ENCODE data around the gene VAMP4. TPM values are rescaled to one million over a fixed set of nuclear protein-coding genes. Genes with fewer than 3 reads are reported as not detected.

The VAMP4 gene
- total and polyA plus RNA-seq, 2 experiments from 2014 or later: 7.3 to 7.4 TPM

DNA sequence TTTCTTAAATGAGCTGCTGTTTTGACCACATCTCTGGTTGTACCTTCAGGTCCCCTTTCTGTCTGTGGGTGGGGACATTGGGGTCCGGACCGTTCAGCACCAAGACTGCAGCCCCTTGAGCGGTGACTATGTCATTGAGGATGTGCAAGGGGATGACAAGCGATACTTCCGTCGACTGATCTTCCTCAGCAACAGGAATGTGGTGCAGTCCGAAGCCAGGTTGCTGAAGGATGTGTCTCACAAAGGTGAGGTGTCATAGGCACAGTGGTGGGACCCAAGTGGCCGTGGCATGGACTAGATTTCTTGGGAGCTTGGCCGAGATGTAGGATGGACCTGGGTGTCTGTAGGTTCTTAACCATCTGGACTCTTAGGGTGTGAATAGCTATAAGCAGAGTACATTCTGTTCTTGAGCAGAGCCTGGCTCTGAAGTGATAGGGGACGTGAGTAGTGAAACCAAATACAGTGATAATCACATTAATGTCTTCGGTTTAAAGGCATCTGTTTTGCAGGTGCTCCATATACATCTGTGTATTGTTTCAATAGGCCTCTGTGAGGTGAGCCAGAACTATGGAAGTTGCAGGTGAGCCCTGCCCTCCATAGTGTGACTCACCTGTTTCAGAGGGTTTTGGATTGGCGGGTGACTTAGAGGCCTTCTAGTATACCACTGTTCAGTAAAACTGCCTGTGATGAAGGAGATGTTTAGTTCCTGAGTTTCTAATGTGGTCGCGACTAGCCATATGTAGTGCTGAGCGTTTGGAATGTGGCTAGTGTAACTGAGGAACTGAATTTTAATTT is 46.0 kb upstream of the VAMP4 start:
- no peak for ATAC-seq
- Mint-ChIP-seq H3K27me3 (ENCODE audit: insufficient read depth, low read depth, poor library complexity) (peaks cover 2% of the 10 kb centered on the region), H3K4me3 (no peak overlapping the region), H3K36me3 (ENCODE audit: low read depth) (peaks cover 89% of the 10 kb centered on the region), H3K4me1 (peaks cover 5% of the 10 kb centered on the region; the same call in 1 of the 3 replicates), H3K9me3 (no peaks in the 10 kb centered on the region), H3K27ac (no peak overlapping the region)
- DNase-seq (ENCODE audit: low spot score): no peak
- Histone ChIP-seq H3F3A (replicated peaks; ENCODE audit: low read depth) (no peaks in the 10 kb centered on the region), H3K4me2 (no peak overlapping the region), H3K27me3 (ENCODE audit: insufficient read depth) (no peaks in the 10 kb centered on the region), H3K4me3 (no peak overlapping the region), H3K4me1 (ENCODE audit: insufficient read depth) (peaks cover 7% of the 10 kb centered on the region; the same call in 1 of the 2 replicates), H3K9me2 (ENCODE audit: insufficient read depth) (no peaks in the 10 kb centered on the region), H3K36me3 (ENCODE audit: insufficient read depth) (peaks cover 67% of the 10 kb centered on the region), H3K27ac (ENCODE audit: low read depth) (no peak overlapping the region), H4K20me1 (replicated peaks; ENCODE audit: insufficient read depth) (peaks cover 30% of the 10 kb centered on the region), H3K79me2 (replicated peaks; ENCODE audit: insufficient read depth) (peaks cover 64% of the 10 kb centered on the region), H2AFZ (no peak overlapping the region)
- TF ChIP-seq, protein P1, sequence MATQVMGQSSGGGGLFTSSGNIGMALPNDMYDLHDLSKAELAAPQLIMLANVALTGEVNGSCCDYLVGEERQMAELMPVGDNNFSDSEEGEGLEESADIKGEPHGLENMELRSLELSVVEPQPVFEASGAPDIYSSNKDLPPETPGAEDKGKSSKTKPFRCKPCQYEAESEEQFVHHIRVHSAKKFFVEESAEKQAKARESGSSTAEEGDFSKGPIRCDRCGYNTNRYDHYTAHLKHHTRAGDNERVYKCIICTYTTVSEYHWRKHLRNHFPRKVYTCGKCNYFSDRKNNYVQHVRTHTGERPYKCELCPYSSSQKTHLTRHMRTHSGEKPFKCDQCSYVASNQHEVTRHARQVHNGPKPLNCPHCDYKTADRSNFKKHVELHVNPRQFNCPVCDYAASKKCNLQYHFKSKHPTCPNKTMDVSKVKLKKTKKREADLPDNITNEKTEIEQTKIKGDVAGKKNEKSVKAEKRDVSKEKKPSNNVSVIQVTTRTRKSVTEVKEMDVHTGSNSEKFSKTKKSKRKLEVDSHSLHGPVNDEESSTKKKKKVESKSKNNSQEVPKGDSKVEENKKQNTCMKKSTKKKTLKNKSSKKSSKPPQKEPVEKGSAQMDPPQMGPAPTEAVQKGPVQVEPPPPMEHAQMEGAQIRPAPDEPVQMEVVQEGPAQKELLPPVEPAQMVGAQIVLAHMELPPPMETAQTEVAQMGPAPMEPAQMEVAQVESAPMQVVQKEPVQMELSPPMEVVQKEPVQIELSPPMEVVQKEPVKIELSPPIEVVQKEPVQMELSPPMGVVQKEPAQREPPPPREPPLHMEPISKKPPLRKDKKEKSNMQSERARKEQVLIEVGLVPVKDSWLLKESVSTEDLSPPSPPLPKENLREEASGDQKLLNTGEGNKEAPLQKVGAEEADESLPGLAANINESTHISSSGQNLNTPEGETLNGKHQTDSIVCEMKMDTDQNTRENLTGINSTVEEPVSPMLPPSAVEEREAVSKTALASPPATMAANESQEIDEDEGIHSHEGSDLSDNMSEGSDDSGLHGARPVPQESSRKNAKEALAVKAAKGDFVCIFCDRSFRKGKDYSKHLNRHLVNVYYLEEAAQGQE (IDR thresholded peaks at IDR 0.05; ENCODE audit: unreplicated experiment): no peak

DNA sequence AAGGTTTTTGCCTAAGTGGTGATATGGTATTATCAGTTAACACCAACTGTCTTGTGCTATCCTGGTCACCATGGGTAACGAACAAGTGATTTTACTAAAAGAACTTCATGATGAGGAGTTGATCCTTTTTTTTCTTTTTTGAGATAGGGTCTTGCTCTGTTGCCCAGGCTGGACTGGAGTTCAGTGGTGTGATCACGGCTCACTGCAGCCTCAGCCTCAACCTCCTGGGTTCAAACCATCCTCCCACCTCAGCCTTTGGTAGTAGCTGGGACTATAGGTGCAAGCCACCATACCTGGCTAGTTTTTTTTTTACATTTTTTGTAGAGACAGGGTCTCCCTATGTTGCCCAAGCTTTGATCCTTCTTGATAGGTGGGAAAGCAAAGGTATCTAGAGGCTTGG is 44.7 kb upstream of the VAMP4 start:
- Mint-ChIP-seq H3K27me3 (ENCODE audit: insufficient read depth, low read depth, poor library complexity) (peaks cover 5% of the 10 kb centered on the region), H3K9me3 (no peaks in the 10 kb centered on the region), H3K4me1 (peaks cover 12% of the 10 kb centered on the region), H3K4me3 (no peak overlapping the region), H3K27ac (no peak overlapping the region), H3K36me3 (ENCODE audit: low read depth) (peaks cover 87% of the 10 kb centered on the region)
- Histone ChIP-seq H3K4me2 (no peak overlapping the region), H3K79me2 (replicated peaks; ENCODE audit: insufficient read depth) (peaks cover 71% of the 10 kb centered on the region), H3K27ac (ENCODE audit: low read depth) (no peak overlapping the region), H4K20me1 (replicated peaks; ENCODE audit: insufficient read depth) (peaks cover 30% of the 10 kb centered on the region), H3K36me3 (ENCODE audit: insufficient read depth) (peaks cover 55% of the 10 kb centered on the region), H3K27me3 (ENCODE audit: insufficient read depth) (no peaks in the 10 kb centered on the region), H3F3A (replicated peaks; ENCODE audit: low read depth) (no peaks in the 10 kb centered on the region), H2AFZ (no peak overlapping the region), H3K4me1 (ENCODE audit: insufficient read depth) (peaks cover 14% of the 10 kb centered on the region; the same call in 1 of the 2 replicates), H3K9me2 (ENCODE audit: insufficient read depth) (no peaks in the 10 kb centered on the region), H3K4me3 (no peak overlapping the region)
- ATAC-seq: no peak
- DNase-seq (ENCODE audit: low spot score): no peak
- no peak for TF ChIP-seq ZNF114 (CRISPR knock-in tag; IDR thresholded peaks at IDR 0.05)
- no peak for TF ChIP-seq POLR2AphosphoS5 (IDR thresholded peaks at IDR 0.05; ENCODE audit: low read depth)
- TF ChIP-seq, protein P2, sequence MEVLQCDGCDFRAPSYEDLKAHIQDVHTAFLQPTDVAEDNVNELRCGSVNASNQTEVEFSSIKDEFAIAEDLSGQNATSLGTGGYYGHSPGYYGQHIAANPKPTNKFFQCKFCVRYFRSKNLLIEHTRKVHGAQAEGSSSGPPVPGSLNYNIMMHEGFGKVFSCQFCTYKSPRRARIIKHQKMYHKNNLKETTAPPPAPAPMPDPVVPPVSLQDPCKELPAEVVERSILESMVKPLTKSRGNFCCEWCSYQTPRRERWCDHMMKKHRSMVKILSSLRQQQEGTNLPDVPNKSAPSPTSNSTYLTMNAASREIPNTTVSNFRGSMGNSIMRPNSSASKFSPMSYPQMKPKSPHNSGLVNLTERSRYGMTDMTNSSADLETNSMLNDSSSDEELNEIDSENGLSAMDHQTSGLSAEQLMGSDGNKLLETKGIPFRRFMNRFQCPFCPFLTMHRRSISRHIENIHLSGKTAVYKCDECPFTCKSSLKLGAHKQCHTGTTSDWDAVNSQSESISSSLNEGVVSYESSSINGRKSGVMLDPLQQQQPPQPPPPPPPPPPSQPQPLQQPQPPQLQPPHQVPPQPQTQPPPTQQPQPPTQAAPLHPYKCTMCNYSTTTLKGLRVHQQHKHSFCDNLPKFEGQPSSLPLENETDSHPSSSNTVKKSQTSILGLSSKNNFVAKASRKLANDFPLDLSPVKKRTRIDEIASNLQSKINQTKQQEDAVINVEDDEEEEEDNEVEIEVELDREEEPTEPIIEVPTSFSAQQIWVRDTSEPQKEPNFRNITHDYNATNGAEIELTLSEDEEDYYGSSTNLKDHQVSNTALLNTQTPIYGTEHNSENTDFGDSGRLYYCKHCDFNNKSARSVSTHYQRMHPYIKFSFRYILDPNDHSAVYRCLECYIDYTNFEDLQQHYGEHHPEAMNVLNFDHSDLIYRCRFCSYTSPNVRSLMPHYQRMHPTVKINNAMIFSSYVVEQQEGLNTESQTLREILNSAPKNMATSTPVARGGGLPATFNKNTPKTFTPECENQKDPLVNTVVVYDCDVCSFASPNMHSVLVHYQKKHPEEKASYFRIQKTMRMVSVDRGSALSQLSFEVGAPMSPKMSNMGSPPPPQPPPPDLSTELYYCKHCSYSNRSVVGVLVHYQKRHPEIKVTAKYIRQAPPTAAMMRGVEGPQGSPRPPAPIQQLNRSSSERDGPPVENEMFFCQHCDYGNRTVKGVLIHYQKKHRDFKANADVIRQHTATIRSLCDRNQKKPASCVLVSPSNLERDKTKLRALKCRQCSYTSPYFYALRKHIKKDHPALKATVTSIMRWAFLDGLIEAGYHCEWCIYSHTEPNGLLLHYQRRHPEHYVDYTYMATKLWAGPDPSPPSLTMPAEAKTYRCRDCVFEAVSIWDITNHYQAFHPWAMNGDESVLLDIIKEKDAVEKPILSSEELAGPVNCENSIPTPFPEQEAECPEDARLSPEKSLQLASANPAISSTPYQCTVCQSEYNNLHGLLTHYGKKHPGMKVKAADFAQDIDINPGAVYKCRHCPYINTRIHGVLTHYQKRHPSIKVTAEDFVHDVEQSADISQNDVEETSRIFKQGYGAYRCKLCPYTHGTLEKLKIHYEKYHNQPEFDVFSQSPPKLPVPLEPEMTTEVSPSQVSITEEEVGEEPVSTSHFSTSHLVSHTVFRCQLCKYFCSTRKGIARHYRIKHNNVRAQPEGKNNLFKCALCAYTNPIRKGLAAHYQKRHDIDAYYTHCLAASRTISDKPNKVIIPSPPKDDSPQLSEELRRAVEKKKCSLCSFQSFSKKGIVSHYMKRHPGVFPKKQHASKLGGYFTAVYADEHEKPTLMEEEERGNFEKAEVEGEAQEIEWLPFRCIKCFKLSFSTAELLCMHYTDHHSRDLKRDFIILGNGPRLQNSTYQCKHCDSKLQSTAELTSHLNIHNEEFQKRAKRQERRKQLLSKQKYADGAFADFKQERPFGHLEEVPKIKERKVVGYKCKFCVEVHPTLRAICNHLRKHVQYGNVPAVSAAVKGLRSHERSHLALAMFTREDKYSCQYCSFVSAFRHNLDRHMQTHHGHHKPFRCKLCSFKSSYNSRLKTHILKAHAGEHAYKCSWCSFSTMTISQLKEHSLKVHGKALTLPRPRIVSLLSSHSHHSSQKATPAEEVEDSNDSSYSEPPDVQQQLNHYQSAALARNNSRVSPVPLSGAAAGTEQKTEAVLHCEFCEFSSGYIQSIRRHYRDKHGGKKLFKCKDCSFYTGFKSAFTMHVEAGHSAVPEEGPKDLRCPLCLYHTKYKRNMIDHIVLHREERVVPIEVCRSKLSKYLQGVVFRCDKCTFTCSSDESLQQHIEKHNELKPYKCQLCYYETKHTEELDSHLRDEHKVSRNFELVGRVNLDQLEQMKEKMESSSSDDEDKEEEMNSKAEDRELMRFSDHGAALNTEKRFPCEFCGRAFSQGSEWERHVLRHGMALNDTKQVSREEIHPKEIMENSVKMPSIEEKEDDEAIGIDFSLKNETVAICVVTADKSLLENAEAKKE (CRISPR knock-in tag; IDR thresholded peaks at IDR 0.05): no peak
- no peak for TF ChIP-seq ZNF331 (CRISPR knock-in tag; IDR thresholded peaks at IDR 0.05; ENCODE audit: low read depth)
- TF ChIP-seq, protein P3, sequence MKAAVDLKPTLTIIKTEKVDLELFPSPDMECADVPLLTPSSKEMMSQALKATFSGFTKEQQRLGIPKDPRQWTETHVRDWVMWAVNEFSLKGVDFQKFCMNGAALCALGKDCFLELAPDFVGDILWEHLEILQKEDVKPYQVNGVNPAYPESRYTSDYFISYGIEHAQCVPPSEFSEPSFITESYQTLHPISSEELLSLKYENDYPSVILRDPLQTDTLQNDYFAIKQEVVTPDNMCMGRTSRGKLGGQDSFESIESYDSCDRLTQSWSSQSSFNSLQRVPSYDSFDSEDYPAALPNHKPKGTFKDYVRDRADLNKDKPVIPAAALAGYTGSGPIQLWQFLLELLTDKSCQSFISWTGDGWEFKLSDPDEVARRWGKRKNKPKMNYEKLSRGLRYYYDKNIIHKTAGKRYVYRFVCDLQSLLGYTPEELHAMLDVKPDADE (IDR thresholded peaks at IDR 0.05): no peak
- TF ChIP-seq STAT1 (IDR thresholded peaks at IDR 0.05; ENCODE audit: unreplicated experiment): no peak

Measured in GM23338 (cell line).